HG03565 (cell line): Measurements from ENCODE around the gene SPRR3.
"Not testable (repeated sequence)": the region's sequence is repeated elsewhere in the genome, so short reads cannot be mapped to it uniquely, and the experiment has no call there.

Source experiments
- ATAC-seq: cut with Tn5 transposase; IDR thresholded peaks from one replicate; pipeline ENCODE4 v1.9.1; 2021; ENCODE audit warnings: mild to moderate bottlenecking, moderate library complexity; ENCODE audit not compliant: unreplicated experiment

SPRR3 gene

DNA sequence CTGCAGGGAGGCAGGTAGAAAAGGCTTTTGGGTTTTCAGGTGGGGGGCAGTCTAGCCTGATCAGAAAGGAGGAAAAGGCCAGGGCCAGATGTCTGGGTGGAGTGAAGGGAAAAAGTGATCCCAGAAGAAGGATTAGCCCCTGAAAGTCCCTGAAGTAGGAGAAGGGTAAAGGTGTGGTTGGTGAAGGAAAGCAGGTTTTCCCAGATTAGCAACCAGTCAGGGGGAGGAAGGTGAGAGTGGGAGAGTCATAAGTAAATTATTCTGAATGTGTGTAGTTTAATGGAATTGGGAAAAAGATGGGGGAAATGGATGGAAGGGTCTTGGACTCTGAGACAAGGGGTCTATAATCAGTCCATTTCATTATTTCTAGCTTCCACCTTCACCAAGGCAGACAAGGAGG is 18.3 kb upstream of the SPRR3 start:
- no peak for ATAC-seq

DNA sequence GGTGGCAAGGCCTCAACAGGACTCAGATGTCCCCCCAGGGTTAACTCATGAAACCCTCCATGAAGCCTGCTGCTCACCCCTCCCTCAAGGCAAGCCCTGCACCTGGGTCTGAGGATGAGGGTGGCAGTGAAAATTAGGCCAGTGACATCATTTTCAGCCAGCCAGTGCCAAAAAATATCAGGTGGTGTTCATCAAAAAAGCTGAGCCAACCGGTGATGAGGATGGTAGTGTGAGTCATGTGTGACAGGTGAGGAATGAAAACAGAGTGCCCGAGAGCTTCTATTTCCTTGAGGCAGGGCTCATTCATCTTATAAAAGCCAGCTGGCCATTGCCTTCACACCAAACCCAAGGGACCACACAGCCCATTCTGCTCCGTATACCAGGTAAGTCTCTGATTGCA is 17.8 kb upstream of the SPRR3 start, which contains the start of gene SPRR1A:
Gene SPRR1A, plus strand, starts transcription at position 339 of the 400 bp plus-strand sequence. CDS start 1,150 bp downstream, outside the sequence.
- ATAC-seq = no peak

DNA sequence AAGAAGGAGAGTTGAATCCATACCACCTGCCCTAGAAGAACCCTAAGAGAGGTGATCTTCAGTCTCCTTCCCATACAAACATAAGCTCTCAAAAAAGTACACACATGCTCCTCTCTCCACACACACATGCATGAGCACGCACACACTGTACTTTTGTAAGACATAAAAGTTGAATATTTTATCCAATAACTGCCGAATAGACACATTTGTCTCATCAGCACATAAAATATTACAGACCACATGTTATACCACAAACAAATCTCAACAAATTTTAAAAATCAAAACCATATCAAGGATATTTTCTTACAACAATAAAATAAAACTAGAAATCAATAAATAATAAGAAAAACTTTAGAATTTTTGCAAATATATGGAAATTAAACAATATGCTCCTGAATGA is 15.0 kb upstream of the SPRR3 start:
- no peak for ATAC-seq

DNA sequence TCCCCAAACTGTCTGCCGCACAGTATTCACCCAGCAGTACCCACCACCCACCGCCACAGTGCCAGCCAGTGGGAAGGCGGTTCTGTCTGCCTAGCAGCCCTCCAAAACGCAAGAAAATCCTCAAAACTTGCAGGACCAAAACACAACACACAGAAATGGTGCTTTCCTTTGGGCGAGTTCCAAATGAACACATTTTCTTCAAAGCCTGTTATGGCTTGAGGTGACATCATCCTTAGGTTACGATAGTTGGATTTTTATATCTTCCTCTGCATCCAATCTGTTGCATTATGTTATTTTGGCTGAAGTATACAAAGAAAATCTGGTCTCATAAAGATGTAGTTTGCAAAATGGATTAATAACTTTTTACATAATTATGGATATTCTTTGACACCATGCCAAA is 8.4 kb upstream of the SPRR3 start:
- ATAC-seq = no peak

GRCh38 chr1:152995842-152996241 is 5.7 kb upstream of the SPRR3 start:
- no peak for ATAC-seq

DNA sequence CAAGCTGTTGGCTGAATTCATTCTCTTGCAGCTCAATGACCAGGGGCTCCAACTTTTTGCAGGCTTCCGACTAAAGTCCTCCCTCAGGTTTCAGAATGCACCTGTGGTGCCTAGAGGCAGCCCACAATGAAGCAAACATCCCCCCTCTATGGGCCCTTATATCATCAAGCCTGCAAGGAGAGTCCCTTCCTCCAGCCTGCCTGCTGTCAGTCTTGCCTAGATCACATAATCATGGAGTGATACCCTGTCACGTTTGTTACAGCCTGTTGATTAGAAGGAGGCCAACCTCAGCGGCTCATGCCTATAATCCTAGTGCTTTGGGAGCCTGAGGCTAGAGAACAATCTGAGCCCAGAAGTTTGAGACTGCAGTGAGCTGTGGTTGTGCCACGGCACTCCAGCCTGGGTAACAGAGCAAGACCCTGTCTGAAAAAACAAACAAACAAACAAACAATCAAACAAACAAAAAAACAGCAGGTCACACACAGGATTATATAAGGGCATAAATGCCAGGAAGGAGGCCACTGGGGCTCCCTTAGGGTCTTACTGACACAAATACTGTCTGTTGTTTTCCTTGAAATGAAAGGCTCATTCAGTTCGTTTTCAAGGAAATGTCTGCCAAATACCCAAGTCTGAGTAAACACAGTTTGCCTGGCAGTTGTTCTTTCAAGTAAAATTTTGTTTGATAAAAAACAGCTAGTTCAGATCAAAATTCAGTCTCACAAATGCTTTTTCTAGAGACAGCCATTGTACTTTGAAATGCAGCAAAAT is 4.7 kb upstream of the SPRR3 start:
- ATAC-seq = no peak

DNA sequence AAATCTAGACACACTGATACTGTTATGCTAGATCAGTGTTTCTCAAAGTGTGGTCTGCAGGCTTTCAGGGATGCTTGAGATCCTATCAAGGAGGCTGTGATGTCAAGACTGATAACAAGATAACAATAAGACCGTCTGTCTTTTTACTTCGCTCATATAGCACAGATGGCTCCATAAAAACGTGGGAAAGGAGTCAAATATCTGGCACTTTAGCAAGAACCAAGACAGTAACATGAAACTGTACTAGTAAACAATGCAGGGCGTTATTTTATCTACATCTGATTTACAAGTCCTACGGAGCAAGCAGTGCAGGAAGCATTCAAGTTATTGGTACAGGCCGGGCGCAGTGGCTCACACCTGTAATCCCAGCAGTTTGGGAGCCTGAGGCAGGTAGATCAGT is 3.6 kb upstream of the SPRR3 start:
- ATAC-seq = no peak

- ATAC-seq = no peak
Measured at GRCh38 chr1:152998476-152998875, 3.1 kb upstream of the SPRR3 start.

DNA sequence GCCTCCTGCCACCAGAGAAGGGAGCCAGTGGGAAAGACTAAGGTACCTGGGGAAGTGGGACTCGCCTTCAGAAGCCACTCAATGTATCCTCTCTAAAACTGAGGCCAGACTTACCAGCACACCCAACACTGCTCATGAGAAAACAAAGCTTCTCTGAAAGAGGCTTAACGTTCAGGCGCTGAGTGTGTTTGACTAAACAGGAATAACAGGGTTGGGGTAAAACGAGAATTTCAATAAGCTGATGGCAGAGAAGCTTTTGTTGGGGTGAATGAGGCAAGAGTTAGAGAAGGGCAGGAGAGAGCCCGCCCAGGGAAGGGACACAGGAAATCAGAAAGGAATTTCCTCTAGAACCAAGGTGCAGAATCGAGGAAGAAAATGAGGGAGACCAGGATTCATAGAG is 1.7 kb upstream of the SPRR3 start:
- ATAC-seq = no peak

GRCh38 chr1:153000294-153000693 is 1.3 kb upstream of the SPRR3 start:
- no peak for ATAC-seq

- ATAC-seq = not testable (repeated sequence)
Measured at GRCh38 chr1:153011235-153011758, 9.7 kb downstream of the SPRR3 start.

GRCh38 chr1:153021829-153022228 is 20.3 kb downstream of the SPRR3 start:
- not testable (repeated sequence) for ATAC-seq

- ATAC-seq = not testable (repeated sequence)
Measured at GRCh38 chr1:153022340-153022739, 20.8 kb downstream of the SPRR3 start.

- ATAC-seq = no peak
Measured at GRCh38 chr1:153023109-153023508, 21.6 kb downstream of the SPRR3 start.

DNA sequence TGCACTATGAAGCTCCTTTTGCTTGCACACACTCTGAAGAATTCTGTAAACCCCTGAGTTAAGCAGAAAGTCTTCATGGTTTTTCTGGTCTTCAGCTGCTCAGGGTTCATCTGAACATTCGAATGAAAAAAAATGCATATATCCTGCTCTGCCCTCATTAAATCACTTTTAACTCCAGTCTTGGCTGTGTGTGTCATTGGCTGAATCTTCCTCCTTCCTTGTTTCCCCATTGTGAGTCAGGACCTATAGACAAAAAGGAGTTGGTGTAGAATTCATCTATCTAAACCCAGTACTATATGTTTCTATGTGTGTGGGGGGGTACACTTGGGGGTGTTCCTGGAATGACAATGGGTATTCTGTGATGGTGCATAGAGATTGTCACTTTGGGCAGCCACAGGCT is 22.9 kb downstream of the SPRR3 start:
- no peak for ATAC-seq

- ATAC-seq = no peak
Measured at GRCh38 chr1:153025797-153026196, 24.2 kb downstream of the SPRR3 start.

- no peak for ATAC-seq
Measured at GRCh38 chr1:153028766-153029165, 27.2 kb downstream of the SPRR3 start.

DNA sequence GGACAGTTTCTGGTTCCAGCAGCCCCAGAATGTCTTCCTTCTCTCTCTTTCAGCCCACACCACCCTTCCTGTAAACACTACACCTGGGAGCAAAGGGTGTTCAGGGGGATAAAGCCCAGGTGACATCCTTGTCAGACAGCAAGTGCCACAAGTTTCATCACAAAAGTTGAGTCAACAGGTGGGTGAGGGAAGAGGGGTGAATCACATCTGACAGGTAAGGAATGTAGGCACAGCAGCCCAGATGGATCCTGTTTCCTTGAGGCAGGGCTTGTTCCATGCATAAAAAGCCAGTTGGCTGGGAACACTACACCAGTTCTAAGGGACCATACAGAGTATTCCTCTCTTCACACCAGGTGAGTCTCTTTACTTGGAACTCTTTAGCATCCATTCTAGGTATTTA is 29.3 kb downstream of the SPRR3 start, which contains the start of gene SPRR1B:
Gene SPRR1B, plus strand, starts transcription at position 309 of the 400 bp plus-strand sequence. CDS start 1,143 bp downstream, outside the sequence.
- no peak for ATAC-seq

DNA sequence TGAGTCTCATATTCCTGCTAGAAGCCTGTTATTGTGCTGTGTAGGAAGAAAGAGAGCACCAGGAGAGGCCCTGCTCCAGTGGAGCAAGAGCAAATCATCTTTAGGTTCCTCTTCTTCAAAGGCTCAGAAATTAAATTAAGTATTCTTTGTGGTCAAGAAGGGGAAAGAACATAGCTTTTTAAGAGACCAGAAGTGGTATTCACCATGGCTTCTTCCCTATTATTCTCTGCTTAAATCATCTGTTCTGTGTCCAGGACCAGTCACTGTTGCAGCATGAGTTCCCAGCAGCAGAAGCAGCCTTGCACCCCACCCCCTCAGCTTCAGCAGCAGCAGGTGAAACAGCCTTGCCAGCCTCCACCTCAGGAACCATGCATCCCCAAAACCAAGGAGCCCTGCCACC is 30.5 kb downstream of the SPRR3 start:
- ATAC-seq = no peak

DNA sequence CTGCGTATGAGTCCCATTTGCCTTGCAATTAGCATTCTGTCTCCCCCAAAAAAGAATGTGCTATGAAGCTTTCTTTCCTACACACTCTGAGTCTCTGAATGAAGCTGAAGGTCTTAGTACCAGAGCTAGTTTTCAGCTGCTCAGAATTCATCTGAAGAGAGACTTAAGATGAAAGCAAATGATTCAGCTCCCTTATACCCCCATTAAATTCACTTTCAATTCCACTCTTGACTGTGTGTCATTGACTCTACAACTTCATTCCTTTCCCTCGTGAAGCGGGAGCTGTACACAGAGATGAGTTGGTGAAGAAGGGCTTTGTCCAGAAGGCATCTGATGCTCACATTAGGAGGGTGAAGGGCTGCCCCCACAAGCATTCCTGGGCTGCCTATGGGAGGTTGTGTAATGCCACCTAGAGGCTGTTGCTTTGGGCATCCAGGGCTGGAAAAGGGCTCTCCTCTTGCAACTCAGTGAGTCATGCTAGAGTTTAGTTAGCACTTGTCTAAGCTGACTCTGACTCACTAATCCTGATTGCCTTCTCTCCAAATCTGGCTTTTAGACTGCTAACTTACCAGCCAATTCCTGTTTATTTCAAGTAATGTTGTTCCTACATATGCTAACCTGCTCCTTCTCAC is 31.2 kb downstream of the SPRR3 start:
- no peak for ATAC-seq

GRCh38 chr1:153035211-153035610 is 33.7 kb downstream of the SPRR3 start:
- no peak for ATAC-seq
